ENCODE measurements around the gene CCNT2. TPM values are rescaled to one million over a fixed set of nuclear protein-coding genes. Genes with fewer than 3 reads are reported as not detected.
"Not testable (repeated sequence)": the region's sequence is repeated elsewhere in the genome, so short reads cannot be mapped to it uniquely, and the experiment has no call there.

CCNT2 gene
- total RNA-seq, 2 experiments from 2014 or later = 29.3 to 36.6 TPM

DNA sequence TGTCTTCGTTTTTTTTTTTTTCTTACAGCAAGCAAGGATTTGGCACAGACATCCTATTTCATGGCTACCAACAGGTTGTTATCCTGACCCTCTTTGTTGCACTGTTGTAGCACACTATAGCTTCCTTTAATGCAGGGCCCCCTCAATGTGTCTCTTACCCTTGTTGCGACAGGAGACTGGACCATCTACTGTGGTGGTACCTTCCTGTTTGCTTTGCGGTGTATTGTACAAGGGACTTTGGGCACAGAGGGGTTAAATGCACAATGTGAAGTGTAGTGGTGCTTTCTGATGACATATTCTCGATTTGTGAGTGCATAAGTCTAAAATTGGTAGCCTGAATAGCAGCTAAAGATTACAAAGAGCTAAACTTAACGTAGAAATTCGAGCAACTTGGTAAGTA, 27.5 kb downstream of the CCNT2 start:
- ChIA-PET POLR2A (no interaction called here), CTCF (interaction anchor here (1.7 kb wide), 1 partner anchor 14 kb away, joined by 5 read pairs; no protein-coding TSS in a partner anchor)
- Mint-ChIP-seq H3K4me3 (no peak overlapping the region), H3K9me3 (ENCODE audit: low read depth) (no peaks in the 10 kb centered on the region), H3K36me3 (ENCODE audit: low read depth) (peaks cover 50% of the 10 kb centered on the region), H3K4me1 (peaks cover 38% of the 10 kb centered on the region), H3K27ac (no peak overlapping the region), H3K27me3 (no peaks in the 10 kb centered on the region)
- intact Hi-C loops (cut with DNase I, micrococcal nuclease) = no loop called here
- no peak for DNase-seq
- no peak for ATAC-seq

- POLR2A ChIA-PET = interaction anchor here (0.5 to 1.0 kb wide), 3 partner anchors 10 to 1156 kb away, joined by 3 to 5 read pairs (median 4); no protein-coding TSS in a partner anchor
- Mint-ChIP-seq H3K27ac (peak overlapping the region; percentile 34), H3K9me3 (ENCODE audit: low read depth) (no peaks in the 10 kb centered on the region), H3K4me1 (peaks cover 34% of the 10 kb centered on the region), H3K36me3 (ENCODE audit: low read depth) (peaks cover 60% of the 10 kb centered on the region), H3K27me3 (no peaks in the 10 kb centered on the region), H3K4me3 (no peak overlapping the region)
- ATAC-seq (peak; percentile 65), DNase-seq (no peak)
- intact Hi-C loops (cut with DNase I, micrococcal nuclease) = no loop called here
- CTCF ChIA-PET = interaction anchor here (0.6 to 1.9 kb wide), 5 partner anchors 8 to 210 kb away, joined by 3 to 11 read pairs (median 4); no protein-coding TSS in a partner anchor
Measured at GRCh38 chr2:134949981-134950708, 31.5 kb downstream of the CCNT2 start.

DNA sequence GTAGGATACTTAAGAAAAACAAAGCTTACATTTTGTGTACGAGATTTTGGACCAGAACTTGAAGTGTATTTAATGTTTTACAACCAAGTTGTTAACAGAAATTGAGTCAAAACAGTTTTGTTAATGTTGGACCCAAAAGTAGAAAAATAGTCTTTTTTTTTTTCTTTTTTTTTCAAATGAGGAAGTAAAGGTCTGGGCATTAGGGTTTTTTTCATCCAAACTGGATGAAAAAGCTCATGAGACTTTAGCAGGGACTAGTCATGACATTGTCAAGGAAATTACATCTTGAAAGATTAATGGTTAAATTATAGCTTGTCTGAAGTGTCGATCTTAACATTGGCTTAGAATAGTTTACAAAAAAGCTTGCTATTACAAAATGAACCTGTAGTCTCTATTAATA, 32.3 kb downstream of the CCNT2 start:
- CTCF ChIA-PET = interaction anchor here (0.6 to 1.9 kb wide), 5 partner anchors 9 to 191 kb away, joined by 3 to 11 read pairs (median 4); no protein-coding TSS in a partner anchor
- Mint-ChIP-seq H3K4me1 (peaks cover 34% of the 10 kb centered on the region), H3K9me3 (ENCODE audit: low read depth) (no peaks in the 10 kb centered on the region), H3K4me3 (no peak overlapping the region), H3K27ac (no peak overlapping the region), H3K36me3 (ENCODE audit: low read depth) (peaks cover 55% of the 10 kb centered on the region), H3K27me3 (no peaks in the 10 kb centered on the region)
- POLR2A ChIA-PET = interaction anchor here (0.6 kb wide), 1 partner anchor 34 kb away, joined by 3 read pairs; no protein-coding TSS in a partner anchor
- intact Hi-C loops (cut with DNase I, micrococcal nuclease) = no loop called here
- DNase-seq (no peak), ATAC-seq (no peak)

DNA sequence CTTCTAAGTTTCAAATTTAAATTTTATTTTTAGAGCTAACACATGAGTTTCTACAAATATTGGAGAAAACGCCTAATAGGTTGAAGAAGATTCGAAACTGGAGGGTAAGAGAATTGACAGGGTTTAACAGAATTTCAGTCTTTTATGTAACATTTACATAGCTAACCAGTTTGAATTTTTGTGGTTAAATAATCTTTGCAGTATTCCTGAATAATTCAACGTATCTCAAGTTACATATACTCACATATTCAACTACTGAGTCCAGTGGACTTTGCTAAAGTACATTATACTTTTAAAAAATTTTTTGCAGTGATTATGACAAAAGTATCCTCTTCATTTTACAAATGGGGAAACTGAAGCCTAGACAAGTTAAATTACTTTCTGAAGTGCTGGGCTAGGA, 34.0 kb downstream of the CCNT2 start:
- no peak for ATAC-seq
- Mint-ChIP-seq H3K27ac (no peak overlapping the region), H3K9me3 (ENCODE audit: low read depth) (no peaks in the 10 kb centered on the region), H3K36me3 (ENCODE audit: low read depth) (peaks cover 58% of the 10 kb centered on the region), H3K27me3 (no peaks in the 10 kb centered on the region), H3K4me3 (no peak overlapping the region), H3K4me1 (peaks cover 34% of the 10 kb centered on the region)
- ChIA-PET POLR2A (interaction anchor here (0.7 kb wide), 1 partner anchor 35 kb away, joined by 3 read pairs; no protein-coding TSS in a partner anchor), CTCF (no interaction called here)
- intact Hi-C loops (cut with DNase I, micrococcal nuclease) = no loop called here
- no peak for DNase-seq

DNA sequence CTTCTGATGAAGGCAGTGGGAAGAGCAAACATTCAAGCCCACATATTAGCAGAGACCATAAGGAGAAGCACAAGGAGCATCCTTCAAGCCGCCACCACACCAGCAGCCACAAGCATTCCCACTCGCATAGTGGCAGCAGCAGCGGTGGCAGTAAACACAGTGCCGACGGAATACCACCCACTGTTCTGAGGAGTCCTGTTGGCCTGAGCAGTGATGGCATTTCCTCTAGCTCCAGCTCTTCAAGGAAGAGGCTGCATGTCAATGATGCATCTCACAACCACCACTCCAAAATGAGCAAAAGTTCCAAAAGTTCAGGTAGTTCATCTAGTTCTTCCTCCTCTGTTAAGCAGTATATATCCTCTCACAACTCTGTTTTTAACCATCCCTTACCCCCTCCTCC, 35.4 kb downstream of the CCNT2 start:
- Mint-ChIP-seq H3K9me3 (ENCODE audit: low read depth) (no peaks in the 10 kb centered on the region), H3K27me3 (no peaks in the 10 kb centered on the region), H3K4me3 (no peak overlapping the region), H3K4me1 (peaks cover 26% of the 10 kb centered on the region), H3K36me3 (ENCODE audit: low read depth) (peaks cover 48% of the 10 kb centered on the region), H3K27ac (peak overlapping the region; percentile 4)
- no peak for ATAC-seq
- intact Hi-C loops (cut with DNase I, micrococcal nuclease) = no loop called here
- ChIA-PET POLR2A (no interaction called here), CTCF (no interaction called here)
- no peak for DNase-seq

DNA sequence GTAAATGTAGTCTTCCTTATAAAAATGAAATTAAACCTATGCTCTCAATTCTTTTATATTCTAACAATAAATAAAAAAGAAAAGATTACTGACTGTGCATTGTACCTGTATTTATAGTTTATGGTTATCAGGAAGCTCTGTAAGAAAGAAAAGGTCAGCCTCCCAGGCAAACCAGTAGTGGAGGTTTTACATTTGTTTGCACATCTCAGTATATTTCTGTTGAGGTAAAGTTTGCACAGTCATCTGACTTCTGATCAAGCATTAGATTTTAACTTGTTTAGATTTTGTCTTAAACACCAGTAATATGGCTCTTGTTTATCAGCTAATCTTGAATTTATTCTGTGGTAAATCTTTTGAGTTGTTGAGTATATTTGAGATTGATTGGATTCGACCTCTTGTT, 37.1 kb downstream of the CCNT2 start:
- ATAC-seq (no peak), DNase-seq (no peak)
- ChIA-PET POLR2A (no interaction called here), CTCF (interaction anchor here (0.9 to 1.9 kb wide), 3 partner anchors 8 to 754 kb away, joined by 3 to 6 read pairs (median 3); no protein-coding TSS in a partner anchor)
- Mint-ChIP-seq H3K36me3 (ENCODE audit: low read depth) (peaks cover 39% of the 10 kb centered on the region), H3K27ac (no peak overlapping the region), H3K9me3 (ENCODE audit: low read depth) (no peaks in the 10 kb centered on the region), H3K4me1 (peaks cover 13% of the 10 kb centered on the region), H3K4me3 (no peak overlapping the region), H3K27me3 (no peaks in the 10 kb centered on the region)
- intact Hi-C loops (cut with DNase I, micrococcal nuclease) = no loop called here

DNA sequence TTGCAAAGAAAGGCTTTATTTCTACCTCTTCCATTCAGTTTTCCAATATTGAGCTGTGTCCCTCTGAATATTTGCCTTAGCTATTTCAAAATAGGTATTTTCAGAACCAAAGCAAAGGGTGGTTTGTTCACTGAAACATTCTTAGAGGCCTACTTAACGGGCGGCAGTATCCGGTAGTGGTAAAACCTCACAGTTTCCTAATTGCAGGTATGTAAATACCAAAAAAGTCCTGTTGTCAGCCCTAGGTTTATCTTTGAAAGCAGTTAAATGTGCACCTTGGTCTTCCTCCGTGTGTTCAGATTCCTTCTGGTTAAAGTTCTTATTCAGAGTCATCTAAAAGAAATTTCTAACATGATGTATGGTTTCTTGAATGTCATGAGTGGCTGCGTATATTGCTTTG, 38.9 kb downstream of the CCNT2 start:
- Mint-ChIP-seq H3K4me1 (peaks cover 13% of the 10 kb centered on the region), H3K9me3 (ENCODE audit: low read depth) (no peaks in the 10 kb centered on the region), H3K36me3 (ENCODE audit: low read depth) (peaks cover 29% of the 10 kb centered on the region), H3K27ac (no peak overlapping the region), H3K4me3 (no peak overlapping the region), H3K27me3 (no peaks in the 10 kb centered on the region)
- ChIA-PET POLR2A (no interaction called here), CTCF (interaction anchor here (1.9 kb wide), 1 partner anchor 10 kb away, joined by 6 read pairs; no protein-coding TSS in a partner anchor)
- intact Hi-C loops (cut with DNase I, micrococcal nuclease) = no loop called here
- DNase-seq = no peak
- ATAC-seq = no peak

DNA sequence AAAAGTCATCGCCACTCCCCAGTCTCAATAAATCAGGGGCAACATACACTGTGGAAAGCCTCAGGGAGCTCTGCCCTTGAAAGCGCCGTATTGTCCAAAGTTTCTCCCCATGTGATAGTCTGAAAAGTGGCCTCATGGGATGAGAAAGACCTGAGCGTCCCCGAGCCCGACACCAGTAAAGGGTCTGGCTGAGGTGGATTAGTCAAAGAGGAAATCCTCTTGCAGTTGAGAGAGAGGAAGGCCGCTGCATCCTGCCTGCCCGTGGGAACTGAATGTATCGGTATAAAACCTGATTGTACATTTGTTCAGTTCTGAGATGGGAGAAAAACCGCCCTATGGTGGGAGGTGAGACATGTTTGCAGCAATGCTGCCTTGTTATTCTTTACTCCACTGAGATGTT, 48.5 kb downstream of the CCNT2 start:
- intact Hi-C loops (cut with DNase I, micrococcal nuclease); H3K27ac Mint-ChIP-seq; CTCF ChIA-PET; H3K4me1 Mint-ChIP-seq; ATAC-seq; H3K36me3 Mint-ChIP-seq (ENCODE audit: low read depth); H3K4me3 Mint-ChIP-seq; DNase-seq; H3K9me3 Mint-ChIP-seq (ENCODE audit: low read depth); H3K27me3 Mint-ChIP-seq: not testable (repeated sequence)
- POLR2A ChIA-PET = interaction anchor here (0.6 kb wide), 1 partner anchor 426 kb away, joined by 3 read pairs; no protein-coding TSS in a partner anchor

DNA sequence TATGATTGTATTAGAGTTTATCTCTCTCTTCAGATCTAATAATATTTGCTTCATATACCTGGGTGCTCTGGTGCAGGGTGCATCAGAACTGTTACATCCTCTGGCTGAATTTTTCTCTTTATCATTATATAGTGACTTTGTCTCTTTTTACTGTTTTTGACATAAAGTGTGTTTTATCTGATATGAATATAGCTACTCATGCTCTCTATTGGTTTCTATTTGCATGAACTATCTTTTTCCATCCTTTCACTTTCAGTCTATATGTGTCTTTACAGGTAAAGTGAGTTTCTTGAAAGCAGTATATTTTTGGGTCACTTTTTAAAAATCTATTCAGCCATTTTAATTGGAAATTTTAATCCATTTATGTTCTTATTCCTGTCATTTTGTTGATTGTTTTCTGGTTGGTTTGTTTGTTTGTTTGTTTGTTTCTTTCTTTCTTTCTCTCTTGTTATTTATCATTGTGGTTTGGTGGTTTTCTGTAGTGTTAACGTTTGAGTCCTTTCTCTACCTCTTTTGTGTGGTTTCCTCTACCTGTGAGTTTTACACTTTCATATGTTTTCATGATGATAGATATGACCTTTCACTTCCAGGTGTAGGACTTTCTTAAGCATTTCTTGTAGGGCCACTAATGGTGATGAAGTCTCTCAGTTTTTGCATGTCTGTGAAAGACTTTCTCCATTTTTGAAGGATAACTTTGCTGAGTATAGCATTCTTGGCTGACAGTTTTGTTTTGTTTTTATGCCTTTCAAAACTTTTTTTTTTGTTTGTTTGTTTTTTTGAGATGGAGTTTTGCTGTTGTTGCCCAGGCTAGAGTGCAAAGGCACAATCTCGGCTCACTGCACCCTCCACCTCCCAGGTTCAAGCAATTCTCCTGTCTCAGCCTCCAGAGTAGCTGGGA, 54.9 kb downstream of the CCNT2 start:
- ChIA-PET POLR2A (interaction anchor here (0.6 kb wide), 1 partner anchor 1436 kb away, joined by 5 read pairs; no protein-coding TSS in a partner anchor), CTCF (no interaction called here)
- peak overlapping the region; percentile 24 for H3K27ac Mint-ChIP-seq
- DNase-seq (no peak), ATAC-seq (peak; percentile 81)
- H3K4me1 Mint-ChIP-seq = peaks cover 15% of the 10 kb centered on the region
- intact Hi-C loops (cut with DNase I, micrococcal nuclease) = loop anchor here (1.0 kb wide), 1 partner anchor 79 kb away; the partner anchor contains the start of gene RAB3GAP1 (in 2 of the 2)
- H3K9me3 Mint-ChIP-seq (ENCODE audit: low read depth) = peaks cover 19% of the 10 kb centered on the region
- H3K4me3 Mint-ChIP-seq = peak overlapping the region; percentile 12
- no peaks in the 10 kb centered on the region for H3K27me3 Mint-ChIP-seq
- peaks cover 14% of the 10 kb centered on the region for H3K36me3 Mint-ChIP-seq (ENCODE audit: low read depth)

DNA sequence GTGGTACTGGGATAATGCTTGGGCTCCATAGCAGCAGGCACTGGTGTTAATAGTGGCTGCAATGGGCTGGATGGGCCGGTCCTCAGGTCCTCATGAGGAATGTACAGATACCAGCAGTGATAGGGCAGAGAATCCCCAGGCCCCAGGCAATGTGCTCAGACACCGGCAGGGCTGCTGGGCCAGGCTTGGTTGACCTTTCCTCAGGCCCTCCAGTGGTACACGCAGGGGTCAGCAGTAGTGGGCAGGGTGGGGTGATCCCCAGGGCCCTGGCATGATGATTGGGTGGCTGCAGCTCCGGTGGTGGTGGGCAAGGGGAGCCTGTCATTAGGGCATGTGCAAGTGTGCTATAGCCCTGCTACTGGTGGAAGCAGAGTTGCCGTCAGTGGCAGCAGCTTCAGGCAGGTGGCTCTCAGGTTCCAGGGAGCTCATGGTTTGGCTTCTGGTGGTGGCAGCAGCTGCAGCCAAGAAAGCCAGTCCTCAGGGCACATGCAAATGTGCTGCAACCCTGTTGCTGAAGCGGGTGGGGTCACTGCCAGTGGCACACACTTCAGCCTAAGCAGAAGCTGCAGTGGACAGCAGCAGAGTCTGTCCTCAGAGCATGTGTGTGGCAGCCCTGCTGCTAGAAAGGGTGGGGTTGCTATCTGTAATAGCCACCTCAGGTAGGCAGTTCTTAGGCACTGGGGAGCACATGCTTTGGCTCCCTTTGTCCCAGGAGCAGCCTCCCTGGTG, 56.8 kb downstream of the CCNT2 start:
- ChIA-PET POLR2A (no interaction called here), CTCF (interaction anchor here (1.4 kb wide), 1 partner anchor 29 kb away, joined by 3 read pairs; no protein-coding TSS in a partner anchor)
- peaks cover 15% of the 10 kb centered on the region for H3K4me1 Mint-ChIP-seq
- ATAC-seq (no peak), DNase-seq (no peak)
- no peak overlapping the region for H3K4me3 Mint-ChIP-seq
- peaks cover 19% of the 10 kb centered on the region for H3K9me3 Mint-ChIP-seq (ENCODE audit: low read depth)
- intact Hi-C loops (cut with DNase I, micrococcal nuclease) = no loop called here
- H3K27me3 Mint-ChIP-seq = peaks cover 2% of the 10 kb centered on the region
- no peak overlapping the region for H3K27ac Mint-ChIP-seq
- peaks cover 14% of the 10 kb centered on the region for H3K36me3 Mint-ChIP-seq (ENCODE audit: low read depth)
